Hepatocyte (in vitro differentiated cells): ENCODE data around the gene POLR3B. TPM values are rescaled to one million over a fixed set of nuclear protein-coding genes. Genes with fewer than 3 reads are reported as not detected.

Source experiments
- DNase-seq: peaks from one replicate; pipeline ENCODE4 v3.0.0-alpha.2; 2016; ENCODE audit warnings: low spot score
- H2AFZ ChIP-seq: fragments of 200-600 bp; sonication (generic); 2 replicates; pipeline ENCODE4 v1.6.0; 2016; ENCODE audit warnings: antibody characterized with exemption, mild to moderate bottlenecking
- H3K27ac ChIP-seq: fragments of 200-600 bp; sonication (generic); 2 replicates; pipeline ENCODE4 v1.5.1; 2016; ENCODE audit warnings: mild to moderate bottlenecking
- H3K27me3 ChIP-seq: fragments of 200-600 bp; sonication (generic); 2 replicates; pipeline ENCODE4 v1.6.1; 2016
- H3K36me3 ChIP-seq: fragments of 200-600 bp; sonication (generic); replicated peaks from 2 replicates; pipeline ENCODE4 v1.5.1; 2016; ENCODE audit warnings: low read depth; ENCODE audit not compliant: insufficient read depth
- H3K4me1 ChIP-seq: fragments of 200-600 bp; sonication (generic); 2 replicates; pipeline ENCODE4 v1.5.1; 2016; ENCODE audit warnings: mild to moderate bottlenecking, moderate library complexity; ENCODE audit not compliant: insufficient read depth
- H3K4me2 ChIP-seq: fragments of 200-600 bp; sonication (generic); 2 replicates; pipeline ENCODE4 v1.6.0; 2016
- H3K4me3 ChIP-seq: fragments of 200-600 bp; sonication (generic); 2 replicates; pipeline ENCODE4 v1.5.1; 2016; ENCODE audit warnings: mild to moderate bottlenecking
- H3K79me2 ChIP-seq: fragments of 200-600 bp; sonication (generic); 2 replicates; pipeline ENCODE4 v1.6.0; 2017; ENCODE audit warnings: mild to moderate bottlenecking
- H3K9me2 ChIP-seq: fragments of 200-600 bp; sonication (generic); replicated peaks from 2 replicates; pipeline ENCODE4 v1.6.0; 2017; ENCODE audit warnings: mild to moderate bottlenecking; ENCODE audit not compliant: insufficient read depth
- H3K9me3 ChIP-seq: fragments of 200-600 bp; sonication (generic); 2 replicates; pipeline ENCODE4 v1.5.1; 2016; ENCODE audit warnings: low read depth, mild to moderate bottlenecking
- H4K20me1 ChIP-seq: fragments of 200-600 bp; sonication (generic); 2 replicates; pipeline ENCODE4 v1.6.0; 2016; ENCODE audit warnings: mild to moderate bottlenecking; ENCODE audit not compliant: insufficient read depth, poor library complexity, severe bottlenecking
- CTCF ChIP-seq: fragments of 200-600 bp; sonication (generic); IDR thresholded peaks from 2 replicates; pipeline ENCODE4 v1.5.1; 2016; ENCODE audit warnings: antibody characterized with exemption, mild to moderate bottlenecking; ENCODE audit not compliant: poor library complexity
- EZH2 ChIP-seq: fragments of 200-600 bp; sonication (generic); IDR thresholded peaks from 2 replicates; pipeline ENCODE4 v1.6.1; 2016; ENCODE audit warnings: antibody characterized with exemption, mild to moderate bottlenecking, borderline replicate concordance
- EZH2phosphoT487 ChIP-seq: fragments of 200-600 bp; sonication (generic); IDR thresholded peaks from one replicate; pipeline ENCODE4 v1.6.1; 2018; ENCODE audit warnings: antibody characterized with exemption, mild to moderate bottlenecking, low read depth, moderate library complexity; ENCODE audit not compliant: unreplicated experiment, severe bottlenecking
- WGBS: methylation state at CpG from one replicate; pipeline ENCODE4 v1.1.6; 2016; ENCODE audit warnings: low lambda C conversion rate; ENCODE audit errors: missing lambda C conversion rate; 5-methylcytosine and 5-hydroxymethylcytosine counted together
- polyA plus RNA-seq: library from polyadenylated mRNA; unstranded; fragments of >200 nt; fragmentation: Nextera tagmentation; extraction: Ambion mirVana; gene quantifications from 2 replicates; pipeline ENCODE4 v1.2.1, GENCODE V29; 2016
- total RNA-seq: library from RNA; depleted of rRNA; stranded (reverse); fragments of >200 nt; gene quantifications from 2 replicates; pipeline ENCODE4 v1.2.3, GENCODE V29; 2014

POLR3B gene
- total and polyA plus RNA-seq, 2 experiments from 2014 or later, result 8.4 to 10.4 TPM

- Histone ChIP-seq H2AFZ (no peak overlapping the region), H4K20me1 (no peaks in the 10 kb centered on the region), H3K9me2 (no peaks in the 10 kb centered on the region), H3K4me1 (peaks cover 6% of the 10 kb centered on the region), H3K79me2 (no peaks in the 10 kb centered on the region), H3K4me2 (no peak overlapping the region), H3K9me3 (no peaks in the 10 kb centered on the region), H3K4me3 (no peak overlapping the region), H3K36me3 (no peaks in the 10 kb centered on the region), H3K27me3 (no peaks in the 10 kb centered on the region), H3K27ac (no peak overlapping the region)
- no peak for TF ChIP-seq CTCF
- no peak for DNase-seq
- WGBS, result 97% methylated on average over 4 of the region's 4 CpGs
Measured at GRCh38 chr12:106521901-106522300, 164.4 kb downstream of the POLR3B start.

GRCh38 chr12:106522708-106523107, 165.2 kb downstream of the POLR3B start:
- Histone ChIP-seq H3K4me2 (no peak overlapping the region), H3K27ac (no peak overlapping the region), H3K79me2 (no peaks in the 10 kb centered on the region), H2AFZ (no peak overlapping the region), H3K36me3 (no peaks in the 10 kb centered on the region), H4K20me1 (no peaks in the 10 kb centered on the region), H3K4me1 (peaks cover 6% of the 10 kb centered on the region), H3K27me3 (no peaks in the 10 kb centered on the region), H3K4me3 (no peak overlapping the region), H3K9me3 (no peaks in the 10 kb centered on the region), H3K9me2 (no peaks in the 10 kb centered on the region)
- 78% methylated on average over 3 of the region's 3 CpGs for WGBS
- DNase-seq, result peak; percentile 23
- no peak for TF ChIP-seq CTCF

GRCh38 chr12:106527356-106527755, 169.8 kb downstream of the POLR3B start:
- TF ChIP-seq EZH2 (no peak), CTCF (no peak), EZH2phosphoT487 (no peak)
- Histone ChIP-seq H3K9me2 (no peaks in the 10 kb centered on the region), H3K27me3 (no peaks in the 10 kb centered on the region), H2AFZ (no peak overlapping the region), H3K27ac (no peak overlapping the region), H4K20me1 (no peaks in the 10 kb centered on the region), H3K4me1 (no peaks in the 10 kb centered on the region), H3K9me3 (no peaks in the 10 kb centered on the region), H3K36me3 (no peaks in the 10 kb centered on the region), H3K4me2 (no peak overlapping the region), H3K4me3 (no peak overlapping the region), H3K79me2 (no peaks in the 10 kb centered on the region)
- DNase-seq, result no peak
- WGBS, result 69% methylated on average over 2 of the region's 2 CpGs

- Histone ChIP-seq H4K20me1 (no peaks in the 10 kb centered on the region), H3K4me1 (no peaks in the 10 kb centered on the region), H3K27me3 (no peaks in the 10 kb centered on the region), H3K9me2 (no peaks in the 10 kb centered on the region), H3K36me3 (no peaks in the 10 kb centered on the region), H3K4me2 (no peak overlapping the region), H3K27ac (no peak overlapping the region), H3K79me2 (no peaks in the 10 kb centered on the region), H2AFZ (no peak overlapping the region), H3K4me3 (no peak overlapping the region), H3K9me3 (no peaks in the 10 kb centered on the region)
- TF ChIP-seq CTCF, result no peak
- no peak for TF ChIP-seq EZH2phosphoT487
- TF ChIP-seq EZH2, result no peak
- DNase-seq, result no peak
Measured at GRCh38 chr12:106541201-106541600, 183.7 kb downstream of the POLR3B start.
